ENCODE results near the gene ITPKB.

The ITPKB gene

GRCh38 chr1:226598455-226598849 lies 140.6 kb downstream of the ITPKB start:
- no peak for DNase-seq

DNA sequence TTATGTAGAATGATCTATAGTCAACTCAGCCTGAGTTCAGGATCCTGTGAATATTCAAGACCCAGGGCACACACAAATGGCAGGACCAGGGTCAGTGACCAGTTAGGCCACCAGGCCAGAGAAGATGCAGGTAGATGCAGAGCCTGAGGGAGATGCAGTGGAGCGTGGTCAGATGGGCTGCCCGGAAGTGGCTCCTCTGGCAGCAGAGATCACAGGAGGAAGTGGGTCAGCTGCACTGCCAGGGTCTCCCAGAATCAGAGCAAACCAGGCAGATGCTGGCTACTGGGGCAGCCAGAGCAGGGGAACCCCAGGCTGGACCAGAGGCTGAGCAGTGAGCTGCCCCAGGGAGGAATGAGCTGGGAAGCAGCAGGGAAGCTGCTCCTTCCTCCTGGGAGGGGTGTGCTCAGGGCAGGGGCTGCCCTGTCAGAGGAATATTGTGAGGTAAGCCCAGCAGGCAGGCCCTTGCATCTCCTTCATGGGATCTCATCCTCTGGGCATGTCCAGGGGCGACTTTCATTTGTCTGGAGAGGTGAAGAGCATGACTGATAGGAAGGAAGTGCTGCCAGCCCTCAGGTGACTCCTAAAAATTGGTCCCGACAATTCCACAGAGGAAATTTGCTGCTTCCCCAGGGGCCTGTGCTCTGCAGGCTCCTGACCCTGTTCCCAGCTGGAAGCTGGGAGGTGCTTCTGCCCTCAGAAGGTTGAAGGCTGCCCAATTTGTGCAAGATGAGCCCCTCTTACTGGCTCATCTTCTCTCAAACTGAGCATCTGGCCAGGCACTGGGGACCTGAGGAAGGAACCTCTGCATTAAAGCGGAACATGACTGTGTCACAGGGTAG lies 141.2 kb downstream of the ITPKB start:
- no peak for DNase-seq

DNA sequence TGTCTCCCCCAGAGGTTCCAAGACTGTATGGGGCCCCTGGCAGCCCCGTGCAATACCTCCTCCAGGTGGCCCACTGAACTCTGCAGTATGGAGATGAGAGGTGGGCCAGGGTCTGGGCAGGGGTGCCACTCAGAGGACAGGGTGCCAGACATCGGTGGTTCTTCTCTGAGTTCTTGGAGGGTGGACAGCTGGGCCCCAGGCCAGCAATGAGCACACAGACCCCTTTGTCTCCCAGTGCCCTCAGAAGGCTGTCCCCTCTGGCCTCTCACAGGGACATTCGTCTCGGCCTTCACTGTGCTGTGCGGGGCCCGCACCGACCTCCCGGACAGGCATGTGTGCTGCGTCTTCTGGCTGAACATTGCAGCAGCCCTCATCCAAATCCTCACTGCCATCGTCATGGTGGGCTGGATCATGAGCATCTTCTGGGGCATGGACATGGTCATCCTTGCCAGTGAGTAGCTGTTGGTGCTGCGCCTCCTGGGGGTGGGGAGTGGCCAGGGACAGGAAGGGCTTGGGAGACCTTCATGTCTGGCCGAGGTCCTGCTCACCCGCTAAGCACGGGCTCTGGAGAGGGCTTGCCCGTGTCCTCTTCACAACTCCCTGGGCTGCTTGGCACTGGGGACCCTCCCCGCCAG lies 142.4 kb downstream of the ITPKB start:
- DNase-seq: no peak

GRCh38 chr1:226593541-226593940 lies 145.5 kb downstream of the ITPKB start:
- no peak for DNase-seq

GRCh38 chr1:226590614-226591013 lies 148.5 kb downstream of the ITPKB start:
- no peak for DNase-seq

- no peak for DNase-seq
Observed at GRCh38 chr1:226589008-226589733, 149.9 kb downstream of the ITPKB start.

DNA sequence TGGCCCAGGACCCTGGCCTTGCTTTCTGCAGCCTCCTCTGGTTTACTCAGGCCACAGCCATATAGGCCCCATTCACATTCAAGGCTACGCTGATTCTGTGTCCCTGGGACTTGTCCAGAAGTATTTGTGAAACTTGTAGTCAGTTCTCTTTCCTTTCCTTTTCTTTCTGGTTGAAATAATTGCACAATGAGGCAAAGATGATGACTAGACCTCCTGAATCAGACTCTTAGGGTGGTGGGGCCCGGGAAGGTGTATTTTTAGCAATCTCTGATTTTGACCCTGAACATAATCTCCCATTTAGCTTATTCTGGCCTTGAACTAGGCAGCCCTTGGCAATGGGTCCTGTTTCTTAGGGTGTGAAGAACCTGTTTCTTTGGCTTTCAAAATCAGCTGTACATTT lies 150.6 kb downstream of the ITPKB start:
- DNase-seq: no peak

- no peak for DNase-seq
Observed at GRCh38 chr1:226586650-226587422, 152.2 kb downstream of the ITPKB start.

DNA sequence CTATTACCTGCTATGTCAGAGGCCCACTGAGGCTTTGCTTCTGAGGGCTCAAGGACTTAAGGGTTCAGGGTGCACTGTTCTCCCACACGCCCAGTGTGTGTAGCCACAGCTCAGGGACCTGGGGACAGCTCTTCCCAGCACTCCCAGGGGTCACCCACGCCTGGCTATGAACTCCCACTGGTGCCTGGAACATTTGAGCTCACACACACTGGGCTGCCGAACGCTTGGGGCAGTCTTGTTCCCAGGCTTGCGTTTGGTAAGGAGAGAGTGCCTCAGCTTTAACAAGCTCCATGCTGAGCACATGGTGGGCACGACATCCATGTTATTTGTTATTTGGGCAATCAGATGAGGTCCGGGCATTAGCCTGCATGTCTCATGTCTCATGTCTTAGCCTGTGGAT lies 153.0 kb downstream of the ITPKB start:
- no peak for DNase-seq

DNA sequence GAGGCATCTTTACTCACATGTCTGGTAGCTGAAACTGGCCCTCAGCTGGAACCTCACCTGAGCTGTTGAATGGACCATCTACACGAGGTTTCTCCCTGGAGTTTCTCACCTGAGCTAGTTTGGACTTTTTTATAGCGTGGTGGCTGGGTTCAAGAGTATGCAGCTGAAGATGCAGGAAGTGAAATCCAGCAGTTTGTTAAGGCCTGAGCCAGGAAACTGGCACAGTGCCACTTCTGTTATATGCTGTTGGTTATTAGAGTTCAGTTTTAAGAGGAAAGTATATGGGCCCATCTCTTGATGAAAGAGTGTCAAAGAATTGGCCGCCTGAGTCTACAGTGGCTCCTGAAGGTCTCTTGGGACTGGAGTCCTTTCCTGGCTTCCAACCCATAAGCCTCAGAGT lies 154.9 kb downstream of the ITPKB start:
- no peak for DNase-seq

DNA sequence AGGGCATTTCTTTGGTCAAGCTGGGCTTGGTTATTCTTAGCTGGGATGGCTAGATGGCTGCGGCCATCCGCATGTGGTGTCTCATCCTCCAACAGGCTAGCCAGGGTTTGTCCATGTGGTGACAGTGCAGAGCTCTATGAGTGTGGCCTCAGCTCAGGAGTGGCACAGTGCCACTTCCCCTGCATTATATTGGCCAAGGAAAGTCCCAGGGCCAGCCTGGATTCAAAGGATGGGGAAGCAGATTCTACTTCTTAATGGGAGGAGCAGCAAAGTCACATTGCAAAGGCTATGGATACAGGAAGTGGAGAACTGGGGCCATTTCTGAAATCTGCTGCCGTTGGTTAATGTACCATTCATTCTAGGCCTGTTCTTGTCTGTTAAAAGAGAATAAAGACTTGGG lies 156.1 kb downstream of the ITPKB start:
- DNase-seq: no peak
